H1 (cell line): ENCODE measurements around the gene ZNF609. TPM values are rescaled to one million over a fixed set of nuclear protein-coding genes. Genes with fewer than 3 reads are reported as not detected.

ENCODE experiments used
- CTCF ChIA-PET: fragments of 300-600 bp; sonication (Branson Sonifier 250); formaldehyde crosslinking; loops from one replicate; lab custom pipeline; 2021; ENCODE audit not compliant: partially characterized antibody; lab: Charles Lee
- POLR2A ChIA-PET: fragments of 300-600 bp; sonication (Branson Sonifier 250); formaldehyde crosslinking; loops from one replicate; lab custom pipeline; 2021; ENCODE audit warnings: inconsistent platforms; ENCODE audit not compliant: partially characterized antibody; lab: Charles Lee
- DNase-seq, 2 experiments: peaks; one replicate each; pipeline versions ENCODE4 v3.0.0 to v3.0.0-alpha.2; 2010 to 2022; ENCODE audit warnings: low spot score in 2 of 2, low read depth in 1 of 2, mixed read lengths in 1 of 2
- FAIRE-seq: peaks from 2 replicates; lab custom pipeline; 2011; peaks lifted over from hg19 to GRCh38; lab: Jason Lieb, UNC
- H2AFZ ChIP-seq: 2 replicates; pipeline ENCODE4 v1.8.1; 2012; ENCODE audit warnings: low read length, inconsistent platforms
- H2AK5ac ChIP-seq: 2 replicates; pipeline ENCODE4 v1.6.1; 2013; ENCODE audit warnings: low read depth, low read length
- H2BK120ac ChIP-seq: replicated peaks from 2 replicates; pipeline ENCODE3; 2013; ENCODE audit warnings: low read depth, low read length, inconsistent platforms
- H2BK12ac ChIP-seq: 2 replicates; pipeline ENCODE4 v1.6.1; 2013; ENCODE audit warnings: low read depth, low read length
- H2BK15ac ChIP-seq: 2 replicates; pipeline ENCODE4 v1.6.1; 2013; ENCODE audit warnings: low read length
- H2BK20ac ChIP-seq: 2 replicates; pipeline ENCODE4 v1.6.1; 2013; ENCODE audit warnings: low read length
- H2BK5ac ChIP-seq: 2 replicates; pipeline ENCODE4 v1.6.1; 2013; ENCODE audit warnings: low read depth, low read length
- H3K14ac ChIP-seq: 2 replicates; pipeline ENCODE4 v1.6.1; 2013; ENCODE audit warnings: inconsistent platforms; ENCODE audit not compliant: insufficient read length
- H3K18ac ChIP-seq: 2 replicates; pipeline ENCODE4 v1.6.1; 2013; ENCODE audit warnings: low read length; ENCODE audit errors: extremely low read depth
- H3K23ac ChIP-seq: 2 replicates; pipeline ENCODE4 v1.6.1; 2013; ENCODE audit warnings: inconsistent platforms; ENCODE audit not compliant: insufficient read length
- H3K23me2 ChIP-seq: 2 replicates; pipeline ENCODE4 v1.6.1; 2013; ENCODE audit warnings: low read depth, low read length
- H3K27ac ChIP-seq: 2 replicates; pipeline ENCODE4 v1.6.1; 2011; ENCODE audit warnings: low read depth, low read length, inconsistent platforms
- H3K27me3 ChIP-seq, 4 experiments: replicated peaks in 1 of 4; 1 replicate in 1 of 4; 2 replicates in 3 of 4; pipeline versions ENCODE4 v1.6.1 to v1.8.1; 2011 to 2013; ENCODE audit warnings: low read length in 3 of 4, mild to moderate bottlenecking in 3 of 4, inconsistent platforms in 2 of 4, mixed read lengths in 2 of 4, moderate library complexity in 1 of 4; ENCODE audit not compliant: control insufficient read depth in 3 of 4, insufficient read depth in 3 of 4; ENCODE audit errors: extremely low read depth in 1 of 4
- H3K36me3 ChIP-seq, 4 experiments: 2 replicates each; pipeline versions ENCODE4 v1.6.1 to v1.8.1; 2011 to 2013; ENCODE audit warnings: mild to moderate bottlenecking in 4 of 4, low read length in 3 of 4, moderate library complexity in 2 of 4, control low read depth in 1 of 4, inconsistent platforms in 1 of 4; ENCODE audit not compliant: insufficient read depth in 4 of 4, control insufficient read depth in 2 of 4
- H3K4ac ChIP-seq: replicated peaks from 2 replicates; pipeline ENCODE3; 2013; ENCODE audit warnings: low read length, low read depth, mixed read lengths, inconsistent platforms; ENCODE audit not compliant: insufficient read length
- H3K4me1 ChIP-seq, 4 experiments: replicated peaks in 1 of 4; 1 replicate in 1 of 4; 2 replicates in 3 of 4; pipeline versions ENCODE4 v1.6.1 to v1.8.1; 2011 to 2013; ENCODE audit warnings: low read length in 3 of 4, inconsistent platforms in 2 of 4, mixed read lengths in 1 of 4; ENCODE audit not compliant: insufficient read depth in 4 of 4, control insufficient read depth in 3 of 4
- H3K4me2 ChIP-seq, 2 experiments: 2 replicates each; pipeline versions ENCODE4 v1.6.1 to v1.8.1; 2011 to 2013; ENCODE audit warnings: low read depth in 2 of 2, low read length in 2 of 2, control low read depth in 1 of 2, inconsistent platforms in 1 of 2, mild to moderate bottlenecking in 1 of 2; ENCODE audit not compliant: insufficient read depth in 1 of 2
- H3K4me3 ChIP-seq, 4 experiments: fragments of 200-600, 300-600 bp in 1 of 4; sonication (generic), shearing (Covaris generic), sonication (Bioruptor Twin) in 1 of 4; 2 replicates each; pipeline versions ENCODE4 v1.5.1 to v1.8.1; 2011 to 2016; ENCODE audit warnings: low read length in 4 of 4, low read depth in 3 of 4, control low read depth in 2 of 4, inconsistent platforms in 2 of 4, mild to moderate bottlenecking in 2 of 4, mixed read lengths in 1 of 4, moderate library complexity in 1 of 4; ENCODE audit not compliant: insufficient read depth in 2 of 4; ENCODE audit errors: extremely low read depth in 1 of 4
- H3K56ac ChIP-seq: replicated peaks from 2 replicates; pipeline ENCODE3; 2013; ENCODE audit warnings: low read depth, mild to moderate bottlenecking, mixed read lengths, low read length, inconsistent platforms; ENCODE audit not compliant: insufficient read length
- H3K79me1 ChIP-seq: 2 replicates; pipeline ENCODE4 v1.6.1; 2013; ENCODE audit warnings: low read depth, low read length, control low read depth
- H3K79me2 ChIP-seq, 2 experiments: 2 replicates each; pipeline versions ENCODE4 v1.6.1 to v1.8.1; 2012 to 2013; ENCODE audit warnings: low read length in 2 of 2, mild to moderate bottlenecking in 2 of 2, inconsistent platforms in 1 of 2; ENCODE audit not compliant: insufficient read depth in 2 of 2, control insufficient read depth in 1 of 2
- H3K9ac ChIP-seq, 4 experiments: replicated peaks in 1 of 4; 1 replicate in 1 of 4; 2 replicates in 3 of 4; pipeline versions ENCODE4 v1.6.1 to v1.8.1; 2011 to 2013; ENCODE audit warnings: low read depth in 3 of 4, low read length in 3 of 4, control low read depth in 2 of 4, mild to moderate bottlenecking in 2 of 4, moderate library complexity in 2 of 4, inconsistent platforms in 1 of 4; ENCODE audit errors: extremely low read depth in 1 of 4
- H3K9me3 ChIP-seq, 2 experiments: 2 replicates each; pipeline versions ENCODE4 v1.6.1 to v1.8.1; 2012 to 2013; ENCODE audit warnings: mild to moderate bottlenecking in 2 of 2, moderate library complexity in 2 of 2, control low read depth in 1 of 2, inconsistent platforms in 1 of 2, low read depth in 1 of 2, low read length in 1 of 2, mixed read lengths in 1 of 2; ENCODE audit not compliant: insufficient read depth in 2 of 2
- H4K20me1 ChIP-seq, 2 experiments: replicated peaks in 1 of 2; 2 replicates each; pipeline versions ENCODE3 to v1.8.1; 2011 to 2013; ENCODE audit warnings: inconsistent platforms in 2 of 2, low read length in 2 of 2, mild to moderate bottlenecking in 1 of 2; ENCODE audit not compliant: insufficient read depth in 2 of 2, control insufficient read depth in 1 of 2
- H4K5ac ChIP-seq: 2 replicates; pipeline ENCODE4 v1.6.1; 2013; ENCODE audit warnings: low read length, low read depth, mixed read lengths, inconsistent platforms; ENCODE audit not compliant: insufficient read length
- H4K8ac ChIP-seq: 2 replicates; pipeline ENCODE4 v1.8.0; 2013; ENCODE audit warnings: mild to moderate bottlenecking, moderate library complexity, low read length, inconsistent platforms; ENCODE audit not compliant: insufficient read depth; ENCODE audit errors: extremely low read depth
- H4K91ac ChIP-seq: replicated peaks from 2 replicates; pipeline ENCODE3; 2013; ENCODE audit warnings: low read length, mixed read lengths, inconsistent platforms; ENCODE audit not compliant: insufficient read length
- CBX5 ChIP-seq: fragments of 300-800, 300-1000 bp; sonication (generic); IDR thresholded peaks from 2 replicates; pipeline ENCODE4 v1.7.1; 2016; ENCODE audit warnings: antibody characterized with exemption, low read length, low read depth
- CBX8 ChIP-seq: fragments of 300-800, 300-1000 bp; sonication (generic); IDR thresholded peaks from 2 replicates; pipeline ENCODE4 v1.7.1; 2016; ENCODE audit warnings: low read depth, low read length, borderline replicate concordance
- CEBPB ChIP-seq: IDR thresholded peaks from 2 replicates; pipeline ENCODE4 v1.6.1; 2012; ENCODE audit warnings: low read depth, low read length
- CREB1 ChIP-seq: IDR thresholded peaks from 2 replicates; pipeline ENCODE4 v1.6.1; 2012; ENCODE audit warnings: inconsistent platforms
- HDAC2 ChIP-seq, 2 experiments: fragments of 300-600 bp in 1 of 2; sonication (generic) in 1 of 2; IDR thresholded peaks; 2 replicates each; pipeline ENCODE4 v1.6.1; 2011 to 2012; ENCODE audit warnings: low read depth in 2 of 2, low read length in 2 of 2, mild to moderate bottlenecking in 2 of 2, moderate library complexity in 2 of 2, borderline replicate concordance in 1 of 2, inconsistent platforms in 1 of 2
- RNF2 ChIP-seq: fragments of 200-900, 300-1000 bp; sonication (generic); IDR thresholded peaks from 2 replicates; pipeline ENCODE4 v1.7.1; 2016; ENCODE audit warnings: borderline replicate concordance, low read depth, mild to moderate bottlenecking, antibody characterized with exemption, low read length; ENCODE audit not compliant: poor library complexity, severe bottlenecking; ENCODE audit errors: missing control alignments
- SIRT6 ChIP-seq: IDR thresholded peaks from one replicate; pipeline ENCODE4 v1.7.1; 2012; ENCODE audit warnings: low read length, inconsistent platforms
- SRF ChIP-seq: IDR thresholded peaks from 2 replicates; pipeline ENCODE4 v1.6.1; 2011; ENCODE audit warnings: mild to moderate bottlenecking, low read depth, low read length, moderate library complexity
- ZNF274 ChIP-seq: IDR thresholded peaks from 2 replicates; pipeline ENCODE4 v1.7.0; 2012; ENCODE audit warnings: low read length, borderline replicate concordance; ENCODE audit errors: extremely low read depth
- WGBS, 2 experiments: shearing (Covaris generic) in 1 of 2; methylation state at CpG; one replicate each; pipeline versions ENCODE4 v1.1.6 to v1.1.7; 2013 to 2015; ENCODE audit warnings: low lambda C conversion rate in 2 of 2, mixed read lengths in 2 of 2, inconsistent platforms in 1 of 2, low coverage in 1 of 2, missing lambda C conversion rate in 1 of 2; ENCODE audit not compliant: insufficient replicate concordance in 2 of 2, insufficient coverage in 1 of 2, insufficient read length in 1 of 2; ENCODE audit errors: extremely low coverage in 1 of 2, missing lambda C conversion rate in 1 of 2; 5-methylcytosine and 5-hydroxymethylcytosine counted together
- polyA plus RNA-seq, 7 experiments: library from polyadenylated mRNA; depleted of rRNA in 3 of 7; stranded (reverse) in 5 of 7; unstranded in 2 of 7; fragments of >200 nt in 5 of 7; fragments of 200-250 nt in 2 of 7; gene quantifications; 1 replicate in 5 of 7; 2 replicates in 1 of 7; 4 replicates in 1 of 7; pipeline versions ENCODE4 v1.2.1 to v1.2.3, GENCODE V29; 2011 to 2013; ENCODE audit warnings: missing spikeins in 2 of 7, mixed read lengths in 2 of 7
- total RNA-seq: library from RNA; stranded (reverse); fragmentation: NEBNext Ultra II Directional; extraction: Animal tissue kit (Norgen Biotek cat#: 25700); gene quantifications from 2 replicates; pipeline ENCODE4 v1.2.1, GENCODE V29; 2021
- TF ChIP-seq, protein P1 (sequence below): IDR thresholded peaks from 2 replicates; pipeline ENCODE4 v1.6.1; 2011; ENCODE audit warnings: low read depth, mild to moderate bottlenecking, low read length; ENCODE audit not compliant: insufficient read depth
- TF ChIP-seq, protein P2 (sequence below): IDR thresholded peaks from 2 replicates; pipeline ENCODE4 v1.6.1; 2011; ENCODE audit warnings: low read length, improper control_type of control experiment

The ZNF609 gene
- total and polyA plus RNA-seq, 2 of the 8 experiments (the other 6 are each of a cell fraction or from before 2014, with no cell fraction given): 15.5 to 47.8 TPM

DNA sequence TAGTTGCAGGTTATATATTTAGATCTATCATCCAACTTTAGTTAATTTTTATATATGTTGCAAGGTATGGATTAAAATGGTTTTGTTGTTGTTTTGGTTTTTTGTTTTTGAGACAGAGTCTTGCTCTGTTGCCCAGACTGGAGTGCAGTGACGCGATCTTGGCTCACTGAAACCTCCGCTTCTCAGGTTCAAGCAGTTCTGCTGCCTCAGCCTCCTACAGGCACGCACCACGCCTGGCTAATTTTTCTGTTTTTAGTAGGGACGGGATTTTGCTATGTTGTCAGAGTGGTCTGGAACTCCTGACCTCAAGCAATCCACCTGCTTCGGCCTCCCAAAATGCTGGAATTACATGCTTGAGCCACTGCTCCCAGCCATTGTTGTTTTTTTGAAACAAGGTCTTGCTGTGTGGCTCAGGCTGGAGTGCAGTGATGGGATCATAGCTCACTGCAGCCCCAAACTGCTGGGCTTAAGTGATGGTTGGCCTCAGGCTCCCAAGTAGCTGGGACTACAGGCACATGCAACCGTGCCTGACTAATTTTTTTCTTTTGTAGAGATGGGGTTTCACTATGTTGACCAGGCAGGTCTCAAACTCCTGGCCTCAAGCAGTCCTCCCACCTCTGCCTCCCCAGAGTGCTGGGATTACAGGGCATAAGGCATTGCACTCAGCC, 92.0 kb downstream of the ZNF609 start:
- H3K36me3 ChIP-seq: no peaks in the 10 kb centered on the region
- peaks cover 3 to 8% of the 10 kb centered on the region in 2 experiments for H4K20me1 ChIP-seq
- H3K18ac ChIP-seq: no peak overlapping the region
- peaks cover 7% of the 10 kb centered on the region for H3K79me1 ChIP-seq
- no peaks in the 10 kb centered on the region for H3K27me3 ChIP-seq
- H3K9me3 ChIP-seq: no peaks in the 10 kb centered on the region
- no peak for FAIRE-seq
- H2AK5ac ChIP-seq: no peak overlapping the region
- no peak overlapping the region for H4K5ac ChIP-seq
- H2BK5ac ChIP-seq: 0 out of 2 replicates have a peak overlapping the region, but pooled peaks have one; percentile 10
- H3K56ac ChIP-seq: no peak overlapping the region
- H3K9ac ChIP-seq: no peak overlapping the region
- no peak overlapping the region for H3K27ac ChIP-seq
- H4K8ac ChIP-seq: no peak overlapping the region; the same call in 1 of the 2 replicates
- H3K4ac ChIP-seq: no peak overlapping the region
- no peak overlapping the region for H2BK120ac ChIP-seq
- no peak overlapping the region for H2AFZ ChIP-seq
- H3K4me1 ChIP-seq: no peaks in the 10 kb centered on the region
- no peak overlapping the region for H4K91ac ChIP-seq
- H3K23me2 ChIP-seq: no peaks in the 10 kb centered on the region
- no peak for DNase-seq
- no peak overlapping the region for H2BK12ac ChIP-seq
- H2BK15ac ChIP-seq: no peak overlapping the region
- peaks cover 0 to 83% of the 10 kb centered on the region in 2 experiments; a peak in 3 of 4 replicates for H3K79me2 ChIP-seq
- 94% methylated on average over 8 of the region's 8 CpGs; no CpG with 5 or more reads in 1 of the 2 experiments for WGBS, 2 experiments
- no peak overlapping the region for H2BK20ac ChIP-seq
- ChIA-PET CTCF (no interaction called here), POLR2A (no interaction called here)
- no peak overlapping the region for H3K4me2 ChIP-seq
- no peak overlapping the region for H3K4me3 ChIP-seq
- no peak overlapping the region for H3K14ac ChIP-seq
- no peak overlapping the region for H3K23ac ChIP-seq
- TF ChIP-seq CBX8 (no peak), SIRT6 (no peak), CREB1 (no peak), CEBPB (no peak), ZNF274 (no peak), SRF (no peak), RNF2 (no peak), HDAC2 (IDR thresholded peaks at IDR 0.05; ENCODE audit: borderline replicate concordance in 1 of 2, low read depth in 2 of 2, low read length in 2 of 2) (no peak), CBX5 (no peak)
- TF ChIP-seq, protein P1, sequence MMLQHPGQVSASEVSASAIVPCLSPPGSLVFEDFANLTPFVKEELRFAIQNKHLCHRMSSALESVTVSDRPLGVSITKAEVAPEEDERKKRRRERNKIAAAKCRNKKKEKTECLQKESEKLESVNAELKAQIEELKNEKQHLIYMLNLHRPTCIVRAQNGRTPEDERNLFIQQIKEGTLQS: no peak
- TF ChIP-seq, protein P2, sequence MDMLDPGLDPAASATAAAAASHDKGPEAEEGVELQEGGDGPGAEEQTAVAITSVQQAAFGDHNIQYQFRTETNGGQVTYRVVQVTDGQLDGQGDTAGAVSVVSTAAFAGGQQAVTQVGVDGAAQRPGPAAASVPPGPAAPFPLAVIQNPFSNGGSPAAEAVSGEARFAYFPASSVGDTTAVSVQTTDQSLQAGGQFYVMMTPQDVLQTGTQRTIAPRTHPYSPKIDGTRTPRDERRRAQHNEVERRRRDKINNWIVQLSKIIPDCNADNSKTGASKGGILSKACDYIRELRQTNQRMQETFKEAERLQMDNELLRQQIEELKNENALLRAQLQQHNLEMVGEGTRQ: no peak
